HG03045 (cell line): ENCODE data around the gene TMEM272.
A peak's percentile ranks its signal among the peaks of the same experiment; 100 is the strongest.

ENCODE experiments used
- ATAC-seq: cut with Tn5 transposase; IDR thresholded peaks from one replicate; pipeline ENCODE4 v1.9.1; 2021; ENCODE audit warnings: mild to moderate bottlenecking, moderate library complexity; ENCODE audit not compliant: unreplicated experiment

TMEM272 gene

DNA sequence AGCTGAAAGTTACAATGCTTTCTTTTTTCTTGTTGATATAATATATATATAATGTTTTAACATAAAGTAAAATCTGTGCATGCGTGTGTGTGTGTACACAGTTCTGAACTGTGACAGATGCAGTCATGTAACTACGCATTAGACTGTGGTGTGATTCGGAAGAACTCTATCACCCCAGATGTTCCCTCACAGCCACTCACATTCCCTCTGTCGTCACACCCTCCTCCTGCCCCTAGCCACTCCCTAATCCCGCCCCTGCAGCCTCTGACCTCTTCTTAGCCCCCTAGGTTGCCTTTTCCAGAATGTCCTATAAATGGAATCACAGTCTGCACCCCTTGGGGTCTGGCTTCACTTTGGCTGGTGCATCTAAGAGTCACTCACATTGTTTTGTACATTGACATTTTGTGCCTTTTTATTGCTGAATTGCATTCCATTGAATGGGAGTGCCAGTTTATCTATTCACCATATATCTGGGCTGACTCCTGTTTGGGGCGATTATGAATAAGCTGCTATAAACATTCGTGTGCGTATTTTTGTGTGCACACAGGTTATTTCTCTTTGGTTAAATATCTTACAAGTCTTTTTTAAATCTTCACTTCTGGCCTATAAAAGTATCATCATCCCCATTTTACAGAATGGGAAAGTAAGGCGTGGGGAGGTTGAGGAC lies 61.4 kb downstream of the TMEM272 start:
- no peak for ATAC-seq

DNA sequence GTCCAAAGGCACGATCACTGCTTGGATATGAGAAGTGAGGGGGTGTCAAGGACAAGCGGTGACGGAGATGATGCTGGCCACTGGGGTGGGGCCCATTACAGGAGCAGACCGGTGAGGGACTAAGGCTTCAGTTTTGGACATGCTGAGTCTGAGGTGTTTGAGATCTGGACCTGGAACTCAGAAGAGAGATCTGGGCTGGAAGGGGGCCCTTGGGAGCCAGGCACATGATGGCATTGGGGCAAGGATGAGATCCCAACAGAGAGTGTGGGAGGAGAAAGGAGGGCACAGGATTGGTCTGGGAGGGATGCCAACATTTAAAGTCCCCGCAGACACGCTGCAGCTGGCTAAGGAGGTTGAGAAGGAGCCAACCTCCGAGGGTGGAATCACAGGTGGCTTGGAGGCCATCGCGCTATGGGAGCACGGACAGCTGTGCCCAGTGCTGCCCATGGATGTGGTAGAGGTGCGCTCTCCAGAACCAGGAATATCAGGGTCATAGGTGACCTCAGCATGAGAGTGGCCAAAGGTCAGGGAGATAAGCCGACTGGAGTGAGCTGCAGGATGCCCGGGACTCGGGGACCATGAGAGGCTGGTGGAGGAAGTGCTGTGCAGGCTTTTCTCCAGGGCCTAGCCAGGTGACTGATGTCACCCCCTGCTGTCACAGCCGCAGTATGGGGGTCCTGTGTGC lies 62.8 kb downstream of the TMEM272 start:
- no peak for ATAC-seq

- no peak for ATAC-seq
These were observed 63.5 kb downstream of the TMEM272 start for GRCh38 chr13:51781246-51782022.

GRCh38 chr13:51780099-51780498 lies 64.9 kb downstream of the TMEM272 start:
- ATAC-seq = no peak

DNA sequence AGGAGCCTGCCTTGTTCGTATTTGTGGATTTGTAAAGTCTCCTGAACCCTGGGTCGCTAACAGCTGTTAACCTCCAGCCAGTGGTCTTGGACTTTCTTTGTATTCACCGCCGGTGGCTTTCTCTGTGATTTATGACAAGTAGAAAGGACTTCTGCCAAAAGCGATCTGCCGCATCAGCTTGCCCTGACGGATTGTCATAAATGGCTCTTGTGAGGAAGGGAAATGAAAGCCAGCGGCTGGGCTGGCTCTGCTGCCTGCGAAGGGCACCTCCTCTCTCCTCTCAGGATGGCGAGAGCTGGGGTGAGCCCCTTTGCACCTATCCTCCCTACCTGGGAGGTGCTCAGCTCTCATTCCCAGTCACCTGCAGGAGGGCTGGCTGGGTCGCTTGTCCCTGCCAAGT lies 66.6 kb downstream of the TMEM272 start:
- no peak for ATAC-seq

- ATAC-seq = no peak
These were observed 67.1 kb downstream of the TMEM272 start for GRCh38 chr13:51777921-51778320.

GRCh38 chr13:51776179-51776578 lies 68.8 kb downstream of the TMEM272 start:
- no peak for ATAC-seq

DNA sequence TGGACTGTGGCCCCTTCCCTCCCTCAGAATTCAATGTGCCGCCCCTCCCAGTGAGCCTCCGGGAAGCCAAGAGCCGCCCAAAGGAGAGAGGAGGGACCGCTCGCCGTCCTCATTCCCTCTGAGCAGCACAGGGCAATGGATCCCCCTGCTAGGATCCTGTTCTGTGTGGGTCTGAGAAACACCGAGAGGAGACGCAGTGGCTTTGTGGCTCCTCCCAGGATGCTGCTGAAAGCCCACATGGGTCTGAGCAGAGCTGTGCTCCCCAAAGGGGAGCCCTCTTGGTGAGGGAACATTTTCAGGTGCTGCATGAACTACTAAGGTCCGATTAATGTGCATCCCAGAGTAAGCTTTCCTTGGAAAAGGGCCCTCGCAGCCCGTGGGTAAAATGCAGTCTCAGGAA lies 71.5 kb downstream of the TMEM272 start:
- no peak for ATAC-seq

GRCh38 chr13:51772781-51773180 lies 72.2 kb downstream of the TMEM272 start:
- ATAC-seq = no peak

DNA sequence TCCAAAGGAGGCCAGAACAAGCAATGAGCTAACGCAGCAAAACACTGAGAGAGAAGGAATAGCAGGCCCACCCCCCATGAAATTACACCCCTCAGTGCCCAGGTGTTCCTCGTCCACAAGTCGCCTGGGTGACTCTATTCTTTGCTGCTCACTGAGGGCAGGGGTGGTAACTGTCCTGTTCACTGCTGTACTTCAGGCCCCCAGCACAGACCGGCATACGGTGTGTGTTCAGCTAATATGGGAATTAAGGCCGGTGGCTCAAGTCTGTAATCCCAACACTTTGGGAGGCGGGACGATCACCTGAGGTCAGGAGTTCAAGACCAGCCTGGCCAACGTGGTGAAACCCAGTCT lies 72.9 kb downstream of the TMEM272 start:
- ATAC-seq = no peak

DNA sequence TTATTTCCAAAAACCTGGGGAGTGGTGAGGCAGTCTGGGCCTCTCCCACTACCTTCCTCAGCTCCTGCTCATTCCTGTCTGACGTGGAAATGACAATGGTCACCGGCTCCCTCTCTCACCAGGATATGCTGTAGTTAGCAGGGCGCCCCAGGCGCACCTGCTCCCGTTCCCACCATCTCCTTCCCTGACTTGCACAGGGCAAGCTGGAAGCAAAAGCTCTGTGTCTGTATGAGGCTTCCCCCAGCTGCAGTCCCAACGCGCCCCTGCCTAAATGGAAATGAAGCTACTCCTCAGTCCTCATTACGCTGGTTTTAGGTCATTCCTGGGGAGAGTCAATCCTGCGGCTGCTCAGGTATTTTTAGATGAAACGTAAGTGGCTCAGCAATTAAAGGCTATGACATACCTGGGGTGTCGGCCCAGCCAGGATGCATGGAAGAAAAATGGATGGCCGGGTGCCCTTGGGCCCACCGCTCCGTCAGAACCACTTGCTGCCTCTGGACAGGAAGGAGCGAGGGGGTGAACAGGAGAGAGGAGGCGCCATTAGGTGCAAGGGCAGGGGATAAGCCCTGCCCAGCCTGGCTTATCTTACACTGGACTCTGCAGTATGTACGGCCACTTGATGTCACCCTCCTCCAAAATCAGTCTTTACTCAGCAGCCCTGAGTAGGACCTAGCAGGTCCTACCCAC lies 73.4 kb downstream of the TMEM272 start:
- ATAC-seq = no peak

DNA sequence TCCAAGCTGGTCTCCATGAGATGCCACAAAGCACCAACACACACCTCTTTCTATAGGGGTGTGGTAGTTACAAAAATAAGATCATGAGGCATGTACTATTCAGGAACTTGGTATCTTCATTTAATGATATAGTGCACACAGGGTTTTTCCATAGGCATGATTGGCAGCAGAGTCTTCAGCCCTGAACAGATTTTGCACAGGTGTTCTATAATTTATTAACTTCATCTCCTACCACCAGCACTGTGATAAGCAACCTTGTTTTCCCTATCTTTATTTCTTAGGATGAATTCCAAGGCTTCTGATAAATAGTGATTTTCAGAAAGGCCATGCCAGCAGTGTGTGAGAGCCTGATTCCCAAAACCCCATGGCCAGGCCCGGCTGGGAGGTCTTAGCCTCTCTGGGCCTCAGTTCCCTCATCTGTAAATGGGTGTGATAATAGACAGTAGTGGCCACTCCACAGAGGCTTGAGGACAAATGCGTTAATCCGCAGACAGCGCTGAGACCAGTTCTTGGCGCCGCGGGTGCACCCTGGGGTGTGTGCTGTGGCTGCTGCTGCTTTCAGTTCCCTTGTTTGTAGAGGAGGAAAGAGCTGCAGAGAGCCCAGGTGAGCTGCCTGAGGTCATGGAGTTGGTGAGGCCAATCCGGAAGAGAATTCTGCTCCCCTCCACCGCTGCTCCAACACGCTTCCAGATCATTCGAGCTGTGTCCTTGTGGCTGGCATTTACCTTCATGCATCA lies 74.1 kb downstream of the TMEM272 start:
- ATAC-seq = no peak

DNA sequence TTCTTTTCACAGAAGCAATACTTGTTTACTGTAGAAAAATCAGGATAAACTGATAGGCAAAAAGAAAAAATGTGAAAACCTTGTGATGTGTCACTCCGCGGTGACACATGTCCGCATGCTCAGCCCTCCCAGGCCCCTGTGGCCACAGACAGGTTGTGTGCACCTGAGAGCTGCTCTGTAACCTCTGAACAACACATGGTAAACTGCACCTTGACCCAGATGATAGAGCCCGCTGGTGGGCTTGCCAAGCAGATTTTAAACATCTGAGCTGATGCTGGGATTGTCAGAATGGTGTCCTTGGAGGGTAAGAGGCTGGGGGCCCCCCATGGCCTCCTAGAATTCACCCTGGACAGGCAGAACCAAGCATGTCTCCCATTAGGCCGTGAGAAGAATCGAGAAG lies 74.8 kb downstream of the TMEM272 start:
- no peak for ATAC-seq

- ATAC-seq = no peak
These were observed 75.4 kb downstream of the TMEM272 start for GRCh38 chr13:51769455-51770127.

DNA sequence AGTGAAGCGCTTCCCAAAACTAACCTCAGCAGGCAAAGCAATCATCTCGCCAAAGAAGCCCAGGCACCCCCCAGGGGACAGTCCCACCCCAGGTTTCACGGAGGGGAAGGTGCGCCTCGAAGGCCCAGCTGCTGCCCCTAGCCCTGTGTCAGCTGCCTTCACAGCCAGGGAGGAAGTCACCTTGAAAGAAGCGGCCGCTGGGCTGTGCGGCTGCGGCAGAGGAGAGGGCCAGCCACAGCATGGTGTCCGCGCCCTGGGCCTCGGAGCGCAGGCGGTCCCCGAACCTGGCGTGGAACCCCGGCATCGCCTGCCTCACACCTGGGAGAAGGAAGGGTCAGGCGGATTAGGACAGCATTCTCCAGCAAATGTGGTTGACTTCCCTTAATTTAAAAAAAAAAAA lies 76.0 kb downstream of the TMEM272 start:
- no peak for ATAC-seq

DNA sequence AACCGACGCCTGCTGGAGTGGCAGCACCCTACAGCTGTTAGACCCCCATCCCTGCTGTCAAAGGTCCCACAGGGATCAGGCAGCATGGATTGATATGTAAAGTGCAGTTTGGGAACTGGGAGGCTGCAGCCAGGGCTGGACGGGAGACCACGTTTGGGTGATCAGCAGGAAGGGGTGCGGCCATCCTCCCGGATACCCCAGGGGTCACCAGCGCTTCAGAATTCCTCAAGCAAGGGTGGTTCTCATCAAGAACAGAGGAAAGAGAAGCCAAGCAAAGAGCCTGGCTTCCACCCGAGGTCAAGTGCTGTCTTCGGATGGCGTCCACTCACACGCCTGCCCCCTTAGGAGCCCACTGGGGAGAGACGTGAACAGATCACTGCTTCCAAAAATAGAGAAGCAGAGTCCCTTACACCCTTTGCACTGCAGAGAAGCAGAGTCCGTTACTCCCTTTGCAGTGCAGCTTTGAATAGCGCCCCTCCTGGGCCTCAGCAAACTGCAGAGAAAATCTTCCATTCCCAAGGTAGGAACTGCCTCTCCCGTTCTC lies 76.5 kb downstream of the TMEM272 start:
- no peak for ATAC-seq

DNA sequence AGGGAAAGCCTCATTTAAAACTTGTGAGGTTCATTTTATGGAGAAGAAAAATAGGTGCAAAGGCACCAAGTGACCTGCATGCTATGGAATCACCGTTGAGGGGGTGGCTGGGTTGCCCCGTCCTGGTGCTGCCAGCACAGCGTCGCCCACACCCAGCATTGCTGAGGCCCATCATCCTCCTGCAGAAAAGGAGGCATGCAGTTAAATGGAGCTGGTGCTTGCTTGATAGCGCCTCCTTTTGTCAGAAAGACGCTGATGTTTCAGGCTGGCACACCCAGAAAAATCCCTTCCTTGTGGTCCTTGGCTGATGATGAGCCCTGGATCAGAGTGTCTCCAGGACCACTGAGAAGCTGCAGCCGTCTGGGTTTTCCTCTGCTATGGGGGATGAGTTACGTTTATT lies 77.9 kb downstream of the TMEM272 start:
- ATAC-seq = no peak

- no peak for ATAC-seq
These were observed 79.8 kb downstream of the TMEM272 start for GRCh38 chr13:51765142-51765515.

DNA sequence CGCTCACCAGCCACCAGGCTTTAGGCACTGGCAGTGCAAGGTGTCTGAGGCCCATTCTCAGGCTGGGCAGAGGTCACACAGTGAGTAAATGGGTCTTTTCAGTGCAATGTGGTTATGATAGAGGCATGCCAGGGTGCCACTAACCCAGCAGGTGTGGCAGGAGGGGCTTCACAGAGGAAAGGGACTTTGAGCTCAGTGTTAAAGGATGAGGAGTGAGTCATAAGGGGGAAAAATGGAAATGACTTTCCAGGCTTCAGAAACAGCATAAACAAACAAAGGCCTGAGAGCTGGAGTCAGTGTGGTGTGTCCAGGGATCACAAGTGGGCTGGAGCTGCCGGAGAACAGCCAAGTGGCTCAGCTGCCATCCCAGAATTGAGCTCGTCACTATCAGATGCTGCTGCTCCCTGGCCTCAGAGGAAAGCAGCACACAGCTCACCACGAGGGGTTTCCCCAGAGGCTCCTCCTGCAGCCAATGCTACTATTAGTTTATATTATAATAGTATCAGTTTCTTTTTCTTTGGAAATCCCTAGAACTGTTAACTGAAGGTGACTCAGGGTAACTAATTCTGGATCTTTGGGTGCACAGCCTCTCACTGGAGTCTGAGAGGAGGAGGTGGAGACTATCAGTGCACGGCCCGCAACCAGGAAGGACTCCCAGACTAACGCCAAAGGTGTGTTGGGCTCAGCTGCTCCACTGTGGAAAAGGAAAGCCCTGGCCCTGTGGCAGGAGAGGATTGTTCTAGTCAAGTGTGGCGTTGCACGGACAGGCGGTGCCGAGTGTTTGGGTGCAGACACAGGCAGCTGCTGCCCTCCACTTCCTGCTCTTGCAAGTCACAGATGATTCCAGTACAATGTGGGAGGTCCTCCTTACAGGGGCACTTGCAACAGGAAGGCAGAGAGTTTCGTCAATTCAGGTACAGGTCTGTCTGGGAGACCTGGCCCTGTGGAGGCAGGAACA lies 80.5 kb downstream of the TMEM272 start:
- ATAC-seq = peak; percentile 83
